Measurements from ENCODE around the gene NDUFS4.
"Not testable (repeated sequence)": the region's sequence is repeated elsewhere in the genome, so short reads cannot be mapped to it uniquely, and the experiment has no call there.

Gene NDUFS4

DNA sequence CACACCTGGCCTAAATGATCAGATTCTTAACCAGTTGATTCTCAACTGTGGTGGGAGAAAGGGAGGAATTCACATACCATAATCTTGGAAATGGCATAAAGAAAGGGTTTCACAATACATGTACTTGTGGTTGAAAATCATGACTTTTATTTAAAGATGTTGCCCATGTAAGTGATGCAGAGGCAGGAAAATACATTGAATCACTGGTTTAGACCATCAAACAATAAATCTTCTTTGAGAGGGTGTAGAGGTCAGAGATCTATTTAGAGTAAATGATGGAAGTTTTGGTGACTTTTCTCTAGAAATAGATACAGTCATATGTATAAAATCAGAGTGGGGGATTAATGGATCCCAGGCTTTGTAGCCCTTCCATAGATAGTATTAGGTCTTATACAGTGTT lies 15.4 kb downstream of the NDUFS4 start:
- no peak for DNase-seq (ENCODE audit: low read depth)

- DNase-seq (ENCODE audit: low read depth) = no peak
Measured at GRCh38 chr5:53576674-53577073, 16.2 kb downstream of the NDUFS4 start.

DNA sequence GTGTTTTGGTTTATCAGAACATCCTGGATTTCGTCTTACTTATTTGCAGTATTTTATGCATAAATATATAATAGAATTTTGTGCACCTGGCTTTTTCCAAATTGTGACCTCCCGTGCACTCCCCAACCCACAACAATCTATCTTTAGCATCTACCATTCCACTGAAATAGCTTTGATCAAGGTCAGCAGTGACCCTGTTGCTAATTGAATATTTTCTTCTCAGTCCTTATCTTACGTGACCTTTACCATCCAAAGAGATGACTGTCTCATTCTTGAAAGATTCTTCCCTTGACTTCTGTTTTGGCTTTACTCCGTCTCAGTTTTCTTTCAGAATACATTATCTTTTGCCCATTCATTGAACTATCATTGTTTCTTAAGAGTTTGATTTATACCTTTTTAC lies 18.4 kb downstream of the NDUFS4 start:
- DNase-seq (ENCODE audit: low read depth) = no peak

- no peak for DNase-seq (ENCODE audit: low read depth)
Measured at GRCh38 chr5:53580547-53580946, 20.1 kb downstream of the NDUFS4 start.

DNA sequence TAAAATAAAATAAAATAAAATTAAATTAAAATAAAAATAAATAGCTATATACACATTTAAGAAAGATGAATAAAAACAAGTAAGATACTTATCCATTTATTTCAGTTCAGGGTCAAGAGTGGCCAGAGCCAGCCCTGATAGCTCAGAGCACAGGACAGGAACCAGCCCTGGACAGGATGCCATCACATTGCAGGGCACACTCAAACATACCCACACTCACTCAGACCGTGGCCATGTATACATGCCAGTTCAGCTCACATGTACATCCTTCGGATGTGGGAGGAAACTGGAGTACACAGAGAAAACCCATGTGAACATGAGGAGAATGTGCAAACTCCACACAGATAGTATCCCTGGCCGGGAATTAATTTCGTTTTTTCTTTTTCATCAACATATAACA lies 21.8 kb downstream of the NDUFS4 start:
- no peak for DNase-seq (ENCODE audit: low read depth)

- DNase-seq (ENCODE audit: low read depth) = no peak
Measured at GRCh38 chr5:53590759-53591158, 30.3 kb downstream of the NDUFS4 start.

- no peak for DNase-seq (ENCODE audit: low read depth)
Measured at GRCh38 chr5:53594419-53594818, 34.0 kb downstream of the NDUFS4 start.

DNA sequence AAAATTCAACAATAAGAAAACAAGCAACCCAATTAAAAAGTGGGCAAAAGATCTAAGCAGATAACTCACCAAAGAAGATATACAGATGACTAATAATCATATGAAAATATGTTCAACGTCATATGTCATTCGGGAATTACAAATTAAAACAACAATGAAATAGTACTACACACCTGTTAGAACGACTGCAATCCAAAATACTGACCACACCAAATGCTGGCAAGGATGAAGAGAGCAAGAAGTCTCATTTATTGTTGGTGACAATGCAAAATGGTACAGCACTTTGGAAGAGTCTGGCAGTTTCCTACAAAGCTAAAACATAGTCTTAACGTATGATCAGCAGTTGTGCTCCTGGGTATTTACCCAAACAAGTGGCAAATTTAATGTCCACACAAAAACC lies 37.5 kb downstream of the NDUFS4 start:
- no peak for DNase-seq (ENCODE audit: low read depth)

DNA sequence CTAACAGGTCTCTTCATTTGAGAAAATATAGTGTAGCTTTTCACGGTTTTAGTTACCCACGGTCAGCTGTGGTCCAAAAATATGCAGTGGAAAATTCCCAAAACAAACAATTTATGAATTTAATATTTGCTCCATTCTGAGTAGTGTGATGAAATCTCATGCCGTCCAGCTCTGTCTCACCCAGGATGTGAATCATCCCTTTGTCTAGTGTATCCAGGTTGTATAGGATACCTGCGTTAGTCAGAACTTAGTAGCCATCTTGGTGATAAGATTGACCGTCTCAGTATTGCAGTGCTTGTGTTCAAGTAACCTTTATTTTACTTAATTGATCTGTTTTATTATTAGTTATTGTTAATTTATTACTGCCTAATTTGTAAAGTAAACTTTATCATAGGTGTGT lies 41.1 kb downstream of the NDUFS4 start:
- DNase-seq (ENCODE audit: low read depth) = no peak

DNA sequence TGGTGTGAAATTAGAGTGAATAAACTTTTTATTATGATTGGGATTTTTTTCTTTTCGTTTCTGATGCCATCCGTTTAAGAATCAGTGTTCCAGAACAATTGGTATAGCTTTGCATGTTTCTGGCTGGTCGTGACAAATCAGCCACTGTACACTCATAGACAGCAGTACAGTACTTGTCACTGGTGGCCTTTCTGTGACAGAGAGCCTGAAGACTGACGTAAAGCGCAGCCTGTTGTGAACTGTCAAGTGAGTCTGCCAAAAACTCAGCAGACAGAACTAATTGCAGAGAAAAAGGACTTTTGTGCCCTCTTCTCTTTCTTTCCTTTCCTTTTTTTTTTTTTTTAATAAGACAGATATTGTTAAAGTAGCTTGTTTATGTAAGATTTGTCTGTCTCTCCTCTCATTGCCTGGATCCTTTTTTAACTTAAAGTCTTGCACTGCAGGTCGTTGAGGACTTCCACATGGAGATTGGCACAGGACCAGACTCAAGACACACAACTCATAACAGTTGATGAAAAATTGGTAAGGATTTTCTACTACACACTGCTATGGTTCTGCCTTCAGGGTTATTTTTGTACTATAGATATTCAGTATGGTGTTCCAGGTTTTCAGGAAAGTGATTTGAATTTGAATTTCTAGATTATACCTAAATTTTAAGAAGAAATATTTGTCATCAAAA lies 42.7 kb downstream of the NDUFS4 start:
- no peak for DNase-seq (ENCODE audit: low read depth)

GRCh38 chr5:53604309-53604708 lies 43.9 kb downstream of the NDUFS4 start:
- no peak for DNase-seq (ENCODE audit: low read depth)

GRCh38 chr5:53607886-53608285 lies 47.4 kb downstream of the NDUFS4 start:
- DNase-seq (ENCODE audit: low read depth) = no peak

- DNase-seq (ENCODE audit: low read depth) = not testable (repeated sequence)
Measured at GRCh38 chr5:53608897-53609296, 48.5 kb downstream of the NDUFS4 start.

- no peak for DNase-seq (ENCODE audit: low read depth)
Measured at GRCh38 chr5:53613061-53613460, 52.6 kb downstream of the NDUFS4 start.

GRCh38 chr5:53613536-53613935 lies 53.1 kb downstream of the NDUFS4 start:
- DNase-seq (ENCODE audit: low read depth) = no peak

GRCh38 chr5:53614376-53614885 lies 54.0 kb downstream of the NDUFS4 start:
- no peak for DNase-seq (ENCODE audit: low read depth)

- peak; percentile 18 for DNase-seq (ENCODE audit: low read depth)
Measured at GRCh38 chr5:53616939-53617549, 56.6 kb downstream of the NDUFS4 start.

GRCh38 chr5:53631251-53631650 lies 70.8 kb downstream of the NDUFS4 start:
- no peak for DNase-seq (ENCODE audit: low read depth)

- DNase-seq (ENCODE audit: low read depth) = no peak
Measured at GRCh38 chr5:53642061-53642460, 81.6 kb downstream of the NDUFS4 start.

- no peak for DNase-seq (ENCODE audit: low read depth)
Measured at GRCh38 chr5:53643445-53643844, 83.0 kb downstream of the NDUFS4 start.

GRCh38 chr5:53645078-53645477 lies 84.6 kb downstream of the NDUFS4 start:
- DNase-seq (ENCODE audit: low read depth) = no peak

DNA sequence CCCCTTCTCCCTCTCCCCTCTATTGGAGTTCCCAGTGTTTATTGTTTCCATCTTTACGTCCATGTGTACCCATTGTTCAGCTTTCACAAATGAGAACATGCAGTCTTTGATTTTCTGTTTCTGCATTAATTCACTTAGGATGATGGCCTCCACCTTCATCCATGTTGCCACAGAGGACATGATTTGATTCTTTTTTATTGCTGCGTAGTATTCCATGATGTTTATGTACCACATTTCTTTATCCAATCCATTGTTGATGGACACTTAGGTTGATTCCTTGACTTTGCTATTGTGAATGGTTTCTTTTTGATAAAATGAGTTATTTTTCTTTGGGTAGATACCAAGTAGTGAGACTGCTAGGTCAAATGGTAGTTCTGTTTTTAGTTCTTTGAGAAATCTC lies 88.9 kb downstream of the NDUFS4 start:
- DNase-seq (ENCODE audit: low read depth) = no peak

DNA sequence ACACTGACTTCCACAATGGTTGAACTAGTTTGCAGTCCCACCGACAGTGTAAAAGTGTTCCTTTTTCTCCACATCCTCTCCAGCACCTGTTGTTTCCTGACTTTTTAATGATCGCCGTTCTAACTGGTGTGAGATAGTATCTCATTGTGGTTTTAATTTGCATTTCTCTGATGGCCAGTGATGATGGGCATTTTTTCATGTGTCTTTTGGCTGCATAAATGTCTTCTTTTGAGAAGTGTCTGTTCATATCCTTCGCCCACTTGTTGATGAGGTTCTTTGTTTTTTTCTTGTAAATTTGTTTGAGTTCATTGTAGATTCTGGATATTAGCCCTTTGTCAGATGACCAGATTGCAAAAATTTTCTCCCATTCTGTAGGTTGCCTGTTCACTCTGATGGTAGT lies 100.1 kb downstream of the NDUFS4 start:
- DNase-seq (ENCODE audit: low read depth) = not testable (repeated sequence)

DNA sequence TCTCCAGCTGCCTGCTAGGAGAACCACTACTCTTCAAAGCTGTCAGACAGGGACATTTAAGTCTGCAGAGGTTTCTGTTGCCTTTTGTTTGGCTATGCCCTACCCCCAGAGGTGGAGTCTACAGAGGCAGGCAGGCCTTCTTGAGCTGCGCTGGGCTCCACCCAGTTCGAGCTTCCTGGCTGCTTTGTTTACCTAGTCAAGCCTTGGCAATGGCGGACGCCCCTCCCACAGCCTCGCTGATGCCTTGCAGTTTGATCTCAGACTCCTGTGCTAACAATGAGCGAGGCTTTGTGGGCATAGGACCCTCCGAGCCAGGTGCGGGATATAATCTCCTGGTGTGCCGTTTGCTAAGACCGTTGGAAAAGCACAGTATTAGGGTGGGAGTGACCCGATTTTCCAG lies 104.9 kb downstream of the NDUFS4 start:
- not testable (repeated sequence) for DNase-seq (ENCODE audit: low read depth)

All from CMK (cell line).